Retinal pigment epithelial cell (primary cell): Measurements from ENCODE around the gene CACNA1C.

ENCODE experiments used
- DNase-seq: peaks from one replicate; pipeline ENCODE4 v3.0.0-alpha.2; 2010; ENCODE audit warnings: low read depth
- H3K4me3 ChIP-seq: 2 replicates; pipeline ENCODE4 v1.5.1; 2011; ENCODE audit warnings: mild to moderate bottlenecking, low read length, control low read depth, moderate library complexity
- CTCF ChIP-seq: conservative IDR thresholded peaks from 2 replicates; pipeline ENCODE4 v1.5.1; 2011; ENCODE audit warnings: low read depth, low read length, control low read depth, inconsistent platforms

The CACNA1C gene

GRCh38 chr12:2451025-2451424, 398.2 kb downstream of the CACNA1C start:
- TF ChIP-seq CTCF, result no peak
- no peak overlapping the region for H3K4me3 ChIP-seq
- DNase-seq, result no peak

- DNase-seq, result no peak
- no peak overlapping the region for H3K4me3 ChIP-seq
- TF ChIP-seq CTCF, result no peak
Observed at GRCh38 chr12:2451497-2451896, 398.7 kb downstream of the CACNA1C start.

GRCh38 chr12:2453076-2453760, 400.4 kb downstream of the CACNA1C start:
- DNase-seq, result no peak
- H3K4me3 ChIP-seq, result no peak overlapping the region
- TF ChIP-seq CTCF, result no peak

- DNase-seq, result no peak
- H3K4me3 ChIP-seq, result no peak overlapping the region
- no peak for TF ChIP-seq CTCF
Observed at GRCh38 chr12:2453761-2454090, 400.9 kb downstream of the CACNA1C start.

DNA sequence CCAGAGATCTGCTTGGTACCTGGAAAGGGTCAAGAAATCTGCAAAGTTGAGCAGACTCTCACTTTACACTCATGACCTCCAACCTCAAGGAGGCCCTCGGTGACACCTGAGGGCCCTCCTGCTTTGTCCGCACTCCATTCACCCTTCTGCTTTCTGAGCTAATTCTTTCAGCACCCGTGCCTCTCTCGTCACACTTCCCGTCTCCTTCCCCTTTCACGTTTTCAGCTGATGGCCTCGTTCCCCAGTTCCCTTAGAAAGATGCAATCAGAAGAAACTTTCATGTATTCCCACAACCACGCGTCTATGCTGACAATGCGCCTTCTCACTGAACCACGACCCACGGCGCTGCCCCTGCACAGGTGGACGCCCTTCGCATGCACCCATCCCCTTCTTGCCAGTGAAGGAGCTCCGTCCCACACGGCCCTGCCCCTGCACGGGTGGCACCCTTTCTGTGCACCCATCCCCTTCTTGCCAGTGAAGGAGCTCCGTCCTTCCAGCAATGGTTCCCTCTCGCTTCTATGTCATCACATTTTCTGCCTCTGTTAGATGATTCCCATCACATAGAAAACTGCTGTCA, 401.9 kb downstream of the CACNA1C start:
- no peak for DNase-seq
- TF ChIP-seq CTCF, result no peak
- no peak overlapping the region for H3K4me3 ChIP-seq

GRCh38 chr12:2455410-2455809, 402.6 kb downstream of the CACNA1C start:
- no peak for DNase-seq
- no peak for TF ChIP-seq CTCF
- H3K4me3 ChIP-seq, result no peak overlapping the region

DNA sequence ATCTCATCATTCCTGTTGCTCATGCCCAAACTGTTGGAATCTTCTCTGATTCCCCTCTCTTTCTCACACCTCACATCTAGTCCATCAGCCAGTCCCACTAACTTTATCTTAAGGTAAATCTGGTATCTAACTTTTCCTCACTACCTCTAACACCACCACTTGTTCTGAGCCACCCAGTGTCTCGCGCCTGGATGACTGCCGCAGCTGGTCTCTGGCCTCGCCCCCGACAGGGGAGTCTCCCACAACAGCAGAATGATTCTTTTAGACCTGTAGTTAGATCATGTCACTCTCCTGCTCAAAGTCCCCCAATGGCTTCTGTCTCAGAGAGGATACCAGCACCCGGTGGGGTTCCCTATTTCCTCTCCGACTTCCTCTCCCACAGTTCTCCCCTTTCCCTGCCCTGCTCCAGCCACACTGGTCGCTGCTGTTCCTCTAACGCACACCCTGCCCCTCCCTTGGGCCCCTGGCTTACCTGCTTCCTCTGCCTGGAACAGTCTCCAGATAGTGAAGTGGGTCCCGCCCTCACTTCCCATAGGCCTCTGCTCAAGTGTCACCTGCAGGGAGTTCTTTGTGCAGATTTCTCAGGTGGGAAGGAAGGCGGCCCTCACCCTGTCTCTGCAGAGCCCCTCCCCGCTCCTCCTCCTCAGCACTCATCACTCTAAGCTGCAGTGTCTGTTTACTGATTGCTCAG, 403.5 kb downstream of the CACNA1C start:
- no peak for DNase-seq
- H3K4me3 ChIP-seq, result no peak overlapping the region
- TF ChIP-seq CTCF, result no peak
